GM18502 (cell line): ENCODE data around the gene LMF1.
"Not testable (repeated sequence)": the region's sequence is repeated elsewhere in the genome, so short reads cannot be mapped to it uniquely, and the experiment has no call there.

ENCODE experiments used
- ATAC-seq: cut with Tn5 transposase; IDR thresholded peaks from one replicate; pipeline ENCODE4 v1.9.1; 2021; ENCODE audit warnings: mild to moderate bottlenecking; ENCODE audit not compliant: unreplicated experiment, poor library complexity

Gene LMF1

GRCh38 chr16:973366-973765 is 2.6 kb upstream of the LMF1 start:
- no peak for ATAC-seq

DNA sequence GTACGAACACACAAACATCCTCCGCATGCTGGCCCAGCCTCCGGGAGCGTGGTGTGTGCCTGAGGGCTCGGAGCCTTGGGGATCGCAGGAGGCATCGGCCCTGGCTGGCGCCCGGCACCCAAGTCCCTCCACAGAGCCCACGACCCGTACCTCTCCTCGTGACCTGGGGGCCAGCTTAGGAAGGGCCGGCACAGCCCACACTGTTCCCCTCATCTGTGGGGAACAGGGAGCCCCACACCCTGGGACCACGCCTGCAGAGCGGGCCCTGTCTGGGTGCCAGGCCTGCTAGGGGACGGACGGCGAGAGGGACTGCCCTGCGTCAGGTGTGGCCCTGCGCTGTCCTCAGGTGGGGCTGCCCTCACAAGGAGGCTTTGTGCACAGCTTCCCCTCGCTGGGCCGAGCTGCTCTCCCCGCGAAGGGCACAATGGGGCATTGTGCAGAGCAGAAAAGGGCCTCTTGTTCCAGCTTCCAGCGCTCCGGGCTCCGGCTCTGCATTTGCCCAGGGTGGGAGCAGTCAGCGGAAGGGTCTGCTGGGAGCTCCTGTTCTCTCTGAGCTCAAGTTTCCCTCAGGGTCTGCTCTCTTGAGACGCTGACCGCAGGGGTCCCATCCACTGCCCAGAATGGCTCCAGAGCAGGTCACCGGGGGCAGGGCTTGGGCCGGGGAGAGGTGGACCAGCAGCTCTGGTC is 1.7 kb upstream of the LMF1 start:
- no peak for ATAC-seq

DNA sequence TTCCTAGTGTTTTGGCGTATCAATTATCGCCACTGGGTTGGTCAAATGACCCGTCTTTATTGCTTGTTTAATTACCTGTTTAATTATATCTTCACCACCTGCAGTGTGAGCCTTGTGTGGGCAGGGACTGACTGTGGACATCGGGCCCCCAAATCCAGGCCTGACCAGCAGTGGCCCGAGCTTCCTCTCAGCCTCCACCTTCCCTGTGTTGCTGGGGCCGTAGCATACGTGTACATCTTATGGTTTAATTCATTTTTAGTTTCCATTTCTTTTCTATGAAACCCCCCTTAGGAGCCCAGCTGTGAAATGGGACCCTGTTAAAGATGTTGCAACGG is 1.2 kb upstream of the LMF1 start:
- ATAC-seq: no peak

GRCh38 chr16:971582-971905 is 760 bp upstream of the LMF1 start:
- ATAC-seq: no peak

DNA sequence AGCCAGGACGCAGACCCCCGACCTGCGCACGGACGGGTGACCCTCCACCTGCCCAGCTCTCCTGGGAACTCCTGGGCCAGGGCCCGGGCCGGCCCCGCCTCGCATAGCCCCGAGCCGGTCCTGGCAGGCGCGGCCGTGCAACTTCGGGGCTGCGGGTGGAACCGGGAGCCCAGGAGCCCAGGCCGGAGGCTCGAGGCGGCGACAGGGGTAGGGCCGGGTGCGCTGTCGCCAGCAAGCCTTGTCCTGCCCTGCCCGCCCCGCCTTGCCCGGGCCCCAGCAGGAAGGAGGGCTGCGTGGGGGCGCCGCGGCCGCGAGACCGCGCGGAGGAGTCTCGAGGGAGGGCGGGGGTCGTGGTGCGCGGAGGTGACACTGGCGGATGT is 408 bp downstream of the LMF1 start:
- ATAC-seq: no peak

GRCh38 chr16:969508-970385 is 1.0 kb downstream of the LMF1 start:
- peak; percentile 7 for ATAC-seq

GRCh38 chr16:968620-969019 is 2.2 kb downstream of the LMF1 start:
- no peak for ATAC-seq

GRCh38 chr16:967546-968295 is 3.1 kb downstream of the LMF1 start:
- ATAC-seq: no peak

- no peak for ATAC-seq
These were observed 3.7 kb downstream of the LMF1 start for GRCh38 chr16:967077-967541.

DNA sequence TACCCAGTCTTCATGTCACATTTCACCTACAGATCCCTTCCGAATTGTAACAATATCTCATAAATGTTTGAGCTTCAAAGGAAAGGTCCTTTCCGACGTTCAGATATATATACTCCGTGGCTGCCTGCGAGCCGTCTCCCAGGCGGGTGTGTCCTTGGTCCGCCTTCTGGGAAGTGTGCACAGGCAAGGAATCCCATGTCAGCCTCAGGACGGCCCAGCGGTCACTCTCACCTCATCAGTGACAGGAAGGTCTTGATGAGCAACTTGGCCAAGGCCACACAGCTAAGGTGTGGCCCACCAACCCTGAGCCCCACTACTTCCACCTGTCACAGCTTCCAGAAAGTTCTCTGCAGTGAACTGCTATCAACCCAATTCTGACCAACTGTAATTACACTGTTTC is 4.3 kb downstream of the LMF1 start:
- ATAC-seq: no peak

DNA sequence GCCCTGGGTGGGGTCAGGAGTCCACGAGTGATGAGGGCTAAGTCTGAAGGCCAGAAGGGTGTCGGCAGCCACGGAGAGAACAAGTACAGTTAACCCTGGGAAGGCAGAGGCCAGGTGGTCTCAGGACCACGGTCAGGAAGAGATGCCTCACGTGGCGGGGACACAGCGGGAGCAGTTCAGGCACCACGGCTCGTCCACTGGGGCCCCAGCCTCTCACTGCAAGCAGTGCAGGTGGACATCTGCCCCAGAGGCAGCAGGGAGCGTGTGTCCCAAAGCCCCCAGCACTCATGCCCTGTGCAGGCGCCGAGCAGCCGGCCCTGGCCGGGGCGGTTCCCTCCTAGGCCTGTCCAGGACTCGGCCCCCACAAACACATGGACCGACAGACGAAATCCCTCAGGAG is 4.7 kb downstream of the LMF1 start:
- no peak for ATAC-seq

GRCh38 chr16:965487-965886 is 5.3 kb downstream of the LMF1 start:
- no peak for ATAC-seq

- no peak for ATAC-seq
These were observed 5.8 kb downstream of the LMF1 start for GRCh38 chr16:965036-965395.

DNA sequence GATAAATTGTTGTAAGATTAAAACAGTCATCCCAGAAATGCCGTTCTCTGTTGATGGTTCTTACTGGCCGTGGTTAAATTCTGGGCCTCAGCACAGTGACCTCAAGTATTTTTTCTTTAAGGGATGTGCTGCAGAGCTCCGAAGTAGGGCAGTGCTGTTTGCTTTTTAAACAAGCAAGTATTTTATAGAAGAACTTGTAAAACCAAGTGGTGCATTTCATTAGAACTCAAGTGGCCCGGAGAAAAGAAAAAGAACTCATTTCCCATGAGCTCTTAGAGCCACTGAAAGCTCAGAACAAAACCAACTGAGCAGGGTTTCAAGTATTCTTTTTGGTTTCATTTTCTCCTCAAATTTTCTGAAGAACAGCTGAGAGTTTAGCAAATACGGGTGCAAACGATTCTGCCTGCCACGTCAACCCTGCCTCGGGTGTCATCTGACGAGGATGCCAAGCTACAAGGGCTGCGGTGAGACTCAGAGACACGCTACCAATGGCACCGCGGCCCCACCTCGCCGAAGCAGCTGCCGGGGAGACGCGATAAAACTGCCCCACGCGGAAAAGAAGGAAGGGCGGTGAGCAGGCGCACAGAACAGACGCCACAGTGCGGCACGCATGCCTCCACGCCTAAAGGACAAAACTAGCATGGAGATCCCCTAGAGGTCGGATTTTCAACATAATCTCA is 6.3 kb downstream of the LMF1 start:
- no peak for ATAC-seq

DNA sequence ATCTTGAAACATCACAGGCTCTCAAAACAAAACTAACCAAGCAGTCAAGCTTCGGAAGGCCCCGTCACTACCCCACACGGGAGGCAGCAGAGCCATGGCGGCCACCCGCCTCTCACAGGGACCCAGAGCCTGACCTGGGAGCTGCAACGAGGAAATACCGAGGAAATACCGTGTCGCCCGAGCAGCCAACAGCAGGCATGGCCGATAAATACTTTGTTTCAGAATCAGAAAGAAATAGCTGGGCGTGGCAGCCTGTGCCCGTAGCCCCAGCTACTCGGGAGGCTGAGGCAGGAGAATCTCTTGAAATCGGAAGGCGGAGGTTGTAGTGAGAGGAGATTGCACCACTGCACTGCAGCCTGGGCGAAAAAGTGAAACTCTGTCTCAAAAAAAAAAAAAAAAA is 6.9 kb downstream of the LMF1 start:
- no peak for ATAC-seq

- ATAC-seq: no peak
These were observed 7.6 kb downstream of the LMF1 start for GRCh38 chr16:962901-963814.

DNA sequence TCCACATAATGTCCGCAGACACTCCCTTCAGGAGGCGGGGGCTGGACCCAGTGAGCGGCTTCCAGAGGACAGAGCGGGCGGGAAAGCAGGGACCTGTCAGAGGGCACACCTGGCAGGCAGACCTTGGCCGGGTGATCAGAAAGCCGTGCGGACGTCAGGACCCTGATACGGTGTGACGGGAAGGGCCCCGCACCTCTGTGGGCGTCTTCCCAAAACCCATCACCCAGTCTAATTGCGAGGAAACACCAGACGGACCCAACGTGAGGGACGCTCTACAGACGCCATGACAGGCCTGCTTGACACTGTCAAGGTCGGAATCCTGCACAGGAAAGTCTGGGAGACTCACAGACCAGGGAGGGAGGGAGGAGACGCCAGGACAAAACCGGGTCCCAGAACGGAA is 8.4 kb downstream of the LMF1 start:
- ATAC-seq: no peak

GRCh38 chr16:959232-960040 is 11.3 kb downstream of the LMF1 start:
- ATAC-seq: no peak

DNA sequence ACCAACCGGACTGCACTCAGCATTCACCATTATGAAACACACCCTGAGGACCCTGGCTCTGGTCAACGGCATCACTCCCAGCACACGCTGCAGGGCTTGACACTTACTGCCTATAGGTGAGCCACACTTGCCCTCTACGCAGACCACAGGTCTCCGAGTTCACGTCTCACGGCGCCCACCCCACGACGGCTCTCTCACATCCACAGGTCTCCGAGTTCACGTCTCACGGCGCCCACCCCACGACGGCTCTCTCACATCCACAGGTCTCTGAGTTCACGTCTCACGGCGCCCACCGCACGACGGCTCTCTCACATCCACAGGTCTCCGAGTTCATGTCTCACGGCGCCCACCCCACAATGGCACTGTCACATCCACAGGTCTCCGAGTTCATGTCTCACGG is 15.0 kb downstream of the LMF1 start:
- not testable (repeated sequence) for ATAC-seq
